Fibroblast of lung (primary cell): Measurements from ENCODE around the gene LPIN1.

Experiments
- EZH2 ChIP-seq: IDR thresholded peaks from 2 replicates; pipeline ENCODE4 v1.5.1; 2012; ENCODE audit warnings: low read length, control low read depth, mild to moderate bottlenecking; ENCODE audit errors: missing control alignments
- TF ChIP-seq, protein P1 (sequence below), 2 donors: IDR thresholded peaks in 1 of 2; conservative IDR thresholded peaks in 1 of 2; 1 replicate in 1 of 2; 2 replicates in 1 of 2; pipeline ENCODE4 v1.5.1; 2011 to 2012; ENCODE audit warnings: low read length in 2 of 2, control low read depth in 1 of 2, inconsistent platforms in 1 of 2, low read depth in 1 of 2, mild to moderate bottlenecking in 1 of 2

DNA sequence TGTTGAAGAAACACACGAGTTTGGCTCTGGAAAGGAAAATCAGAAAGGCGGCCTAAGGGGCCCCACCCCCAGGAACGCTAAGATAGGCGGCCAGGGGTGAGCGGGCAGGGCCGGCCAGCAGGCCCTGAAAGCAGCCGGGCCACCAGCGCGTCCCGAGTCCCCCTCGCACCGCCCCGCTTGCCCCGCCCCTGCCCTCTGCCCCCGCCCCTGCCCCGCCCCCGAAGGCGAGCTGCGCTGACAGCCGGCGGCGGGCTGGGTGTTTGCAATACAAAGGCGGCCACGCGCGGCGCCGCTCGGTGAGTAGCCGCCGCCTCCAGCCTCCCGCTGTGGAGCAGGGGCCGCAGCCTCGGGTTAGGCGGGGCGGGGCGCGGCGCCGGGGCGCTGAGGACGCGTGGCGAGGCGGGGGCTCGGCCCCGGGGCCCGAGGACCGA is at the start of gene LPIN1:
- no peak for TF ChIP-seq EZH2
- TF ChIP-seq, protein P1, sequence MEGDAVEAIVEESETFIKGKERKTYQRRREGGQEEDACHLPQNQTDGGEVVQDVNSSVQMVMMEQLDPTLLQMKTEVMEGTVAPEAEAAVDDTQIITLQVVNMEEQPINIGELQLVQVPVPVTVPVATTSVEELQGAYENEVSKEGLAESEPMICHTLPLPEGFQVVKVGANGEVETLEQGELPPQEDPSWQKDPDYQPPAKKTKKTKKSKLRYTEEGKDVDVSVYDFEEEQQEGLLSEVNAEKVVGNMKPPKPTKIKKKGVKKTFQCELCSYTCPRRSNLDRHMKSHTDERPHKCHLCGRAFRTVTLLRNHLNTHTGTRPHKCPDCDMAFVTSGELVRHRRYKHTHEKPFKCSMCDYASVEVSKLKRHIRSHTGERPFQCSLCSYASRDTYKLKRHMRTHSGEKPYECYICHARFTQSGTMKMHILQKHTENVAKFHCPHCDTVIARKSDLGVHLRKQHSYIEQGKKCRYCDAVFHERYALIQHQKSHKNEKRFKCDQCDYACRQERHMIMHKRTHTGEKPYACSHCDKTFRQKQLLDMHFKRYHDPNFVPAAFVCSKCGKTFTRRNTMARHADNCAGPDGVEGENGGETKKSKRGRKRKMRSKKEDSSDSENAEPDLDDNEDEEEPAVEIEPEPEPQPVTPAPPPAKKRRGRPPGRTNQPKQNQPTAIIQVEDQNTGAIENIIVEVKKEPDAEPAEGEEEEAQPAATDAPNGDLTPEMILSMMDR (conservative IDR thresholded peaks at IDR 0.05 in 1 of 2, IDR thresholded peaks at IDR 0.05 in 1 of 2; ENCODE audit: low read depth in 1 of 2, low read length in 2 of 2), result no peak
